Adrenal gland (tissue), 5 donors: ENCODE data around the gene LPCAT2.

Source experiments
- CTCF ChIP-seq, 6 experiments: fragments of 450-650 bp in 4 of 6; fragments of 200-600 bp in 2 of 6; sonication (generic) in 1 of 6; IDR thresholded peaks; 1 replicate in 5 of 6; 2 replicates in 1 of 6; pipeline versions ENCODE4 v1.5.1 to v1.8.0; 2016 to 2021; ENCODE audit warnings: antibody characterized with exemption in 6 of 6, mild to moderate bottlenecking in 2 of 6, moderate library complexity in 1 of 6
- POLR2A ChIP-seq, 2 donors: fragments of 450-650 bp; IDR thresholded peaks; one replicate each; pipeline ENCODE4 v1.6.1; 2017; ENCODE audit warnings: antibody characterized with exemption in 2 of 2, mild to moderate bottlenecking in 2 of 2, moderate library complexity in 1 of 2
- donor health status: DM: no; HTN: no; CAD: no.

GRCh38 chr16:55540221-55540620 is 31.3 kb downstream of the LPCAT2 start:
- TF ChIP-seq CTCF (IDR thresholded peaks at IDR 0.05), result no peak
- no peak for TF ChIP-seq POLR2A (IDR thresholded peaks at IDR 0.05)
